Type B pancreatic cell (in vitro differentiated cells): ENCODE data around the gene CCDC174. TPM values are rescaled to one million over a fixed set of nuclear protein-coding genes. Genes with fewer than 3 reads are reported as not detected.

Experiments
- DNase-seq: peaks from one replicate; pipeline ENCODE4 v3.0.0; 2021; ENCODE audit warnings: mixed read lengths; ENCODE audit not compliant: unreplicated experiment; ENCODE audit errors: extremely low spot score
- H3K27ac Mint-ChIP-seq: 2 replicates; pipeline ENCODE4 v1.8.0; 2021; ENCODE audit warnings: mild to moderate bottlenecking, mixed read lengths
- H3K27me3 Mint-ChIP-seq: 2 replicates; pipeline ENCODE4 v1.8.0; 2021; ENCODE audit warnings: mixed read lengths
- H3K36me3 Mint-ChIP-seq: 2 replicates; pipeline ENCODE4 v1.8.0; 2021; ENCODE audit warnings: mixed read lengths
- H3K4me1 Mint-ChIP-seq: one replicate; pipeline ENCODE4 v1.8.0; 2021; ENCODE audit warnings: mixed read lengths; ENCODE audit not compliant: unreplicated experiment
- H3K4me3 Mint-ChIP-seq: 2 replicates; pipeline ENCODE4 v1.8.0; 2021; ENCODE audit warnings: mild to moderate bottlenecking, mixed read lengths
- H3K9me3 Mint-ChIP-seq: 2 replicates; pipeline ENCODE4 v1.8.0; 2021; ENCODE audit warnings: mixed read lengths
- total RNA-seq: library from RNA; stranded (reverse); gene quantifications from 2 replicates; pipeline ENCODE4 v1.2.1, GENCODE V29; 2021; ENCODE audit warnings: low replicate concordance
- TF ChIP-seq, protein P1 (sequence below): fragments of 200-600 bp; sonication (generic); conservative IDR thresholded peaks from 2 replicates; pipeline ENCODE4 v1.5.0; 2021; ENCODE audit warnings: antibody characterized with exemption, mild to moderate bottlenecking

CCDC174 gene
- total RNA-seq, 1 donor from 2014 or later = 23.2 TPM

DNA sequence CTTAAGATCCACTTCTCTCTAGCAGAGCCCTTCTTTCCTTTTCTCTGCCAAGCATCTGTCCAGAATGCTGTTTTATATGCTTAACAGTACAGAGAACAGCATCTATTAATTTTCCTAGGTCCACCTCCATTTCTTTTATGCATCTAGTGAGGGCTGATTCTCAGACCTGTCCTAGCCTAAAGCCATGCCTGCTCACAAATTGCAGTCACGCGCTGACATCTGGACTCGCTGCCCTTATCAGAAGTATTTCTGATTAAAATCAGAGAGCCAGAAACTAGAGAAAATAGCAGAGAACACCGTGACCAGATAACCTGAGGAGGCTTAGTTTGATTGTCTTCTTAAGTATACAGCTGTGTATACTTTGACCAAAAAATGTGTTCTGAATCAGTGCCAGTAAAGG is 25.3 kb downstream of the CCDC174 start:
- Mint-ChIP-seq H3K4me1 (peaks cover 11% of the 10 kb centered on the region), H3K4me3 (no peak overlapping the region), H3K9me3 (peaks cover 6% of the 10 kb centered on the region), H3K27me3 (peaks cover 3% of the 10 kb centered on the region), H3K27ac (no peak overlapping the region), H3K36me3 (no peaks in the 10 kb centered on the region)
- DNase-seq = no peak
- TF ChIP-seq, protein P1, sequence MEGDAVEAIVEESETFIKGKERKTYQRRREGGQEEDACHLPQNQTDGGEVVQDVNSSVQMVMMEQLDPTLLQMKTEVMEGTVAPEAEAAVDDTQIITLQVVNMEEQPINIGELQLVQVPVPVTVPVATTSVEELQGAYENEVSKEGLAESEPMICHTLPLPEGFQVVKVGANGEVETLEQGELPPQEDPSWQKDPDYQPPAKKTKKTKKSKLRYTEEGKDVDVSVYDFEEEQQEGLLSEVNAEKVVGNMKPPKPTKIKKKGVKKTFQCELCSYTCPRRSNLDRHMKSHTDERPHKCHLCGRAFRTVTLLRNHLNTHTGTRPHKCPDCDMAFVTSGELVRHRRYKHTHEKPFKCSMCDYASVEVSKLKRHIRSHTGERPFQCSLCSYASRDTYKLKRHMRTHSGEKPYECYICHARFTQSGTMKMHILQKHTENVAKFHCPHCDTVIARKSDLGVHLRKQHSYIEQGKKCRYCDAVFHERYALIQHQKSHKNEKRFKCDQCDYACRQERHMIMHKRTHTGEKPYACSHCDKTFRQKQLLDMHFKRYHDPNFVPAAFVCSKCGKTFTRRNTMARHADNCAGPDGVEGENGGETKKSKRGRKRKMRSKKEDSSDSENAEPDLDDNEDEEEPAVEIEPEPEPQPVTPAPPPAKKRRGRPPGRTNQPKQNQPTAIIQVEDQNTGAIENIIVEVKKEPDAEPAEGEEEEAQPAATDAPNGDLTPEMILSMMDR = no peak

DNA sequence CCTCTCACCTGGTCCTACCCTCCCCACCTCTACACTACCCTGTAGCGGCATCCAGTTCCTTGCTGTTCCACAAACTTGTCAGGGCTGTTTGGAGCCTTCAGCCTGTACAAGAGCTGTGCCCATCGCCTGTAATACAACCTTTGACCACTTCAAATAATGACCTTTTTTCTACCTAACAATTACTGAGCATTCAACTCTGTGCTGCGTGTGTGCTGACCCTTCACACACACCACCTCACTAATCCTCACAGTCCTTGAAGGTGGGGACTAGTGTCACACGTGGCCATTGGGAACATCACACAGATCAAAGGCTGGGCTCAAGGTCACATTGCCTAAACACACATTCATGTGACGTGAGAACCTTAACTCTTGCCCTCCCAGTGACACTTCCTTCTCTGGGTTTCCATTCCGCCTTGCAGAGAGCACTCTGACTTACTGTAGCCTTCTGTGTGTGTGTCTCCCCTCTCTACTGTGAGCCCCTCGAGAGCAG is 26.5 kb downstream of the CCDC174 start:
- peaks cover 6% of the 10 kb centered on the region for H3K9me3 Mint-ChIP-seq
- H3K4me3 Mint-ChIP-seq = no peak overlapping the region
- no peak for DNase-seq
- H3K36me3 Mint-ChIP-seq = no peaks in the 10 kb centered on the region
- peaks cover 11% of the 10 kb centered on the region for H3K4me1 Mint-ChIP-seq
- TF ChIP-seq, protein P1 = peak; percentile 36
- peaks cover 8% of the 10 kb centered on the region for H3K27me3 Mint-ChIP-seq
- H3K27ac Mint-ChIP-seq = no peak overlapping the region

DNA sequence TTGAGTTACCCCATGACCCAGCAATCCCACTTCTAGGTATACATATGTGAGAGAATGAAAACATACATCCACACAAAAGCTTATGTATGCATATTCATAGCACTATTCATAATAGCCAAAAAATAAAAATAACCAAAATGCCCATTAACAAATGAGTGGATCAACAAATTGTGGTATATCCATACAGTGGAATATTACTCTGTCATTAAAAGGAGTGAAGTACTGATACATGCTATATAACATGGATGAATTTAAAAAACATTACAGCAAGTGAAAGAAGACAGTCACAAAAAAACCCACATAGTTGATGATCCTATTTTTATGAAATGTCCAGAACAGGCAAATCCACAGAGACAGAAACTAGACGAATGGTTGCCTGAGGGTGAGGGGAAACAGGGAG is 28.6 kb downstream of the CCDC174 start:
- H3K27me3 Mint-ChIP-seq = peaks cover 8% of the 10 kb centered on the region
- DNase-seq = no peak
- TF ChIP-seq, protein P1 = no peak
- H3K4me3 Mint-ChIP-seq = no peak overlapping the region
- peaks cover 11% of the 10 kb centered on the region for H3K4me1 Mint-ChIP-seq
- peaks cover 6% of the 10 kb centered on the region for H3K9me3 Mint-ChIP-seq
- H3K36me3 Mint-ChIP-seq = no peaks in the 10 kb centered on the region
- H3K27ac Mint-ChIP-seq = no peak overlapping the region

DNA sequence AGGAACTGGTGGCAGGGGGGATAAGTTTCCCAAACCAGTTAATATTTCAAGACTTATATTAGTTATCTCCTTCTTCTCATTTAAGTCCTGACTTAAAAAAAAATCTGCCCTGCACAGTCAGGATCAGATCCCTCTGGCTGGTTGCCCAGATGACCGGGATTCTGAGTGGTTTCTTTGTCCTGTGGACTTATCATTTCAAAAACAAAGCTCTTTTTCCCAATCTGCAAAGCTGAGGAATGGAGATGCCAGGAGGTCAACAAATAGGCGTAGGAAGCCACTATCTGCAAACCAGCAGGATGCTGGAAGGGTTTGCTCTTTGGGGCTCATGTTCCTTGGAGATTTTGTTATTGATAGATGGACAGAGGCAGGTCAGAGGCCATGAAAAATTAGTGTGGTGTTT is 29.2 kb downstream of the CCDC174 start:
- Mint-ChIP-seq H3K27ac (no peak overlapping the region), H3K36me3 (no peaks in the 10 kb centered on the region), H3K9me3 (peaks cover 6% of the 10 kb centered on the region), H3K4me1 (peaks cover 11% of the 10 kb centered on the region), H3K27me3 (peaks cover 8% of the 10 kb centered on the region), H3K4me3 (no peak overlapping the region)
- no peak for DNase-seq
- TF ChIP-seq, protein P1 = no peak

DNA sequence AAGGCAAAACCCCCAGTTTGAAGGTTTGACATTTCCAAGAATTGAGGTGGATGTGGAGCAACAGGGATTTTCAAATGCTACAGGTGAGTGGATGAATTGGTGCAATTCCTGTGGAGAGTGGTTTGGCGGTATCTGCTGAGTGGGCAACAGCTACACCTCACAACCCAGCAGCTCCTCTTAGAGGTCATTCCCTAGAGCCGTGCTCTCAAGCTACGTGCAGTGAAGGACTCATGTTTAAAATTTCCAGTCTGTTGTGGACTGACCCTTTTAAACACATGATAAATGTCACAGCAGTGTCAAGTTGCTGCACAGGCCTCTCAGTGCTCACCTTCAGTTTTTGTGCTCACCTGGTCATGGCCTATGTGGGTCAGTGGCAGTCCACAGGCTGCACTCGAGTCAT is 32.9 kb downstream of the CCDC174 start:
- no peak overlapping the region for H3K27ac Mint-ChIP-seq
- peaks cover 25% of the 10 kb centered on the region for H3K27me3 Mint-ChIP-seq
- no peak overlapping the region for H3K4me3 Mint-ChIP-seq
- H3K4me1 Mint-ChIP-seq = peaks cover 4% of the 10 kb centered on the region
- no peak for DNase-seq
- TF ChIP-seq, protein P1 = no peak
- no peaks in the 10 kb centered on the region for H3K36me3 Mint-ChIP-seq
- peaks cover 6% of the 10 kb centered on the region for H3K9me3 Mint-ChIP-seq

DNA sequence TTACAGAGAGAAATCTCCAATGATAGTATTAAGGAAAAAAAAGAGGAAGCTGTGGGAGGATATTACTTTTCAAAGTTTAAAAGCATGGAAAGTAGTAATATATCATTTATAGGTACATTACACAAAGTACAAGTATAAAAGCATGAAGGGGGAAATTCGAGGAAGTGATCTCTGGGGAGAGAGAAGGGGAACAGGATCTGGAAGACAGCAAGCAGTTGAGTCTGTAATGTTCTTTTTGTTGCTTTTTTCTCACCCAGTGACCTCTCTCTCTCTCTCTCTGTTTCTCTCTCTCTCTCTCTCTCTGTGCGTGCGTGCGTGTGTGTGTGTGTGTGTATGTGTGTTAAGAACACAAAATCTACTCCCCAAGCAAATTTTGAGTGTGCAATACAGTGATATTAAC is 33.6 kb downstream of the CCDC174 start:
- DNase-seq = no peak
- Mint-ChIP-seq H3K27me3 (peaks cover 28% of the 10 kb centered on the region), H3K27ac (no peak overlapping the region), H3K4me1 (peaks cover 4% of the 10 kb centered on the region), H3K4me3 (no peak overlapping the region), H3K9me3 (peaks cover 6% of the 10 kb centered on the region), H3K36me3 (no peaks in the 10 kb centered on the region)
- TF ChIP-seq, protein P1 = no peak
